MM.1S (cell line): ENCODE measurements around the gene ASIC4.

Source experiments
- EZH2 ChIP-seq: fragments of 300-600 bp; sonication (generic); optimal IDR thresholded peaks from 2 replicates; pipeline ENCODE3; 2017; ENCODE audit warnings: low read depth, mild to moderate bottlenecking, antibody characterized with exemption, low read length, mixed read lengths
- EZH2phosphoT487 ChIP-seq: fragments of 300-600 bp; sonication (generic); IDR thresholded peaks from 2 replicates; pipeline ENCODE4 v1.6.1; 2018; ENCODE audit warnings: antibody characterized with exemption, low read length
- TF ChIP-seq, protein P1 (sequence below): fragments of 300-600 bp; sonication (generic); IDR thresholded peaks from 2 replicates; pipeline ENCODE4 v1.5.1; 2016; ENCODE audit warnings: antibody characterized with exemption, low read length, mixed read lengths

DNA sequence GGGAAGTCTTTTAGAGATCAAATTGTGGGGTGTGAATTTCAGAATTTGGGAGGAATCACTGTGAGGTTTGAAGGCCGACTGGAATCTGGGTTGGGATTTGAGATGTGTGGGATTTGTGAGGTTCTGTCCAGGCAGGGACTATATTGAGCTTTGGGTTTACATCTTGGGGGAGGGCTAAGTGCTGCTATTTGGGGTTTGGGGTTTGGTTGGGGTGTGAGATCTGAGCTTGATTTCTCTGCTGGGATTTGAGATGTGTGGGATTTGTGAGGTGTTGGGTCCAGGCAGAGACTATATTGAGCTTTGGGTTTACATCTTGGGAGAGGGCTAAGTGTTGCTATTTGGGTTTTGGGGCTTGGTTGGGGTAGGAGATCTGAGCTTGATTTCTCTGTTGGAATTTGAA, 14.7 kb upstream of the ASIC4 start:
- TF ChIP-seq, protein P1, sequence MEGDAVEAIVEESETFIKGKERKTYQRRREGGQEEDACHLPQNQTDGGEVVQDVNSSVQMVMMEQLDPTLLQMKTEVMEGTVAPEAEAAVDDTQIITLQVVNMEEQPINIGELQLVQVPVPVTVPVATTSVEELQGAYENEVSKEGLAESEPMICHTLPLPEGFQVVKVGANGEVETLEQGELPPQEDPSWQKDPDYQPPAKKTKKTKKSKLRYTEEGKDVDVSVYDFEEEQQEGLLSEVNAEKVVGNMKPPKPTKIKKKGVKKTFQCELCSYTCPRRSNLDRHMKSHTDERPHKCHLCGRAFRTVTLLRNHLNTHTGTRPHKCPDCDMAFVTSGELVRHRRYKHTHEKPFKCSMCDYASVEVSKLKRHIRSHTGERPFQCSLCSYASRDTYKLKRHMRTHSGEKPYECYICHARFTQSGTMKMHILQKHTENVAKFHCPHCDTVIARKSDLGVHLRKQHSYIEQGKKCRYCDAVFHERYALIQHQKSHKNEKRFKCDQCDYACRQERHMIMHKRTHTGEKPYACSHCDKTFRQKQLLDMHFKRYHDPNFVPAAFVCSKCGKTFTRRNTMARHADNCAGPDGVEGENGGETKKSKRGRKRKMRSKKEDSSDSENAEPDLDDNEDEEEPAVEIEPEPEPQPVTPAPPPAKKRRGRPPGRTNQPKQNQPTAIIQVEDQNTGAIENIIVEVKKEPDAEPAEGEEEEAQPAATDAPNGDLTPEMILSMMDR, result no peak
- TF ChIP-seq EZH2phosphoT487, result no peak
- TF ChIP-seq EZH2, result no peak
